Activated T-helper 1 cell treated with anti-CD3 and anti-CD28 coated beads, Interleukin-12 subunit alpha, Interleukin-12 subunit beta, Interleukin-2, Interleukin-4 antibody, amounts not matched to agents 30 ng/mL and 10 ng/mL and 1 ng/mL, durations not matched to agents 14 hours and 24 hours and 36 hours (primary cell): ENCODE results near the gene SLC27A6. TPM values are rescaled to one million over a fixed set of nuclear protein-coding genes. Genes with fewer than 3 reads are reported as not detected.

Experiments
- DNase-seq: peaks from one replicate; pipeline ENCODE4 v3.0.0; 2021; ENCODE audit warnings: low spot score
- H3K27ac Mint-ChIP-seq: one replicate; pipeline ENCODE4 v1.8.0; 2021; ENCODE audit warnings: mild to moderate bottlenecking, mixed read lengths
- H3K27me3 Mint-ChIP-seq: one replicate; pipeline ENCODE4 v1.8.0; 2022; ENCODE audit warnings: mild to moderate bottlenecking, moderate library complexity, mixed read lengths; ENCODE audit not compliant: insufficient read depth
- H3K36me3 Mint-ChIP-seq: one replicate; pipeline ENCODE4 v1.8.0; 2021; ENCODE audit warnings: low read depth, mixed read lengths
- H3K4me1 Mint-ChIP-seq: one replicate; pipeline ENCODE4 v1.8.0; 2021; ENCODE audit warnings: low read depth, mixed read lengths
- H3K4me3 Mint-ChIP-seq: one replicate; pipeline ENCODE4 v1.8.0; 2021; ENCODE audit warnings: mild to moderate bottlenecking, moderate library complexity, mixed read lengths
- H3K9me3 Mint-ChIP-seq: one replicate; pipeline ENCODE4 v1.8.0; 2021; ENCODE audit warnings: mixed read lengths
- intact Hi-C: fragments of 100-400 bp; cut with micrococcal nuclease; formaldehyde crosslinking; loops from one replicate; pipeline ENCODE4 v1.15.1; 2024
- total RNA-seq: library from RNA; stranded (reverse); gene quantifications from 2 replicates; pipeline ENCODE4 v1.2.3, GENCODE V29; 2022

SLC27A6 gene
- total RNA-seq, 1 donor from 2014 or later = not detected

DNA sequence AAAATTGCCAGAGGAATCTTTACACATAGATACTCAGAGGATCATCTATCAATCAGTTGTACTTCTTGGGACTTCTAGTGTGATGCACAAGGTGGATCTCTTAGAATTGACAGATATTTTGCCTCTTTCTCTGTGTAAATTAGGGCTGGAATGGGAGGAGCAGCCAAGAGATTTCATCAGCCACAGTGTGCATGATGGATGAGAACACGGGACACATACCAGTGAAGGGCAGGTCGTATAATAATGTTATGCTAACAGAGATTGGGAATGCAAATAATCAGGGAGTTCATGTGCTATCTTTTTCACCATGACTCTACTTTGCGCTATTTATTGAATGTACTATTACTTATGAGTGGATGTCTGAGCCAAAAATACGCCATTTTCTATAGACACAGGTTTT lies 86.0 kb downstream of the SLC27A6 start:
- no peaks in the 10 kb centered on the region for H3K9me3 Mint-ChIP-seq
- H3K4me1 Mint-ChIP-seq = no peaks in the 10 kb centered on the region
- H3K4me3 Mint-ChIP-seq = no peak overlapping the region
- H3K27me3 Mint-ChIP-seq = peaks cover 2% of the 10 kb centered on the region
- no peak overlapping the region for H3K27ac Mint-ChIP-seq
- no peaks in the 10 kb centered on the region for H3K36me3 Mint-ChIP-seq
- DNase-seq = no peak
- intact Hi-C loops = no loop called here

- Mint-ChIP-seq H3K27me3 (peaks cover 2% of the 10 kb centered on the region), H3K4me1 (no peaks in the 10 kb centered on the region), H3K27ac (no peak overlapping the region), H3K9me3 (no peaks in the 10 kb centered on the region), H3K36me3 (no peaks in the 10 kb centered on the region), H3K4me3 (no peak overlapping the region)
- no peak for DNase-seq
- intact Hi-C loops = no loop called here
Observed at GRCh38 chr5:129053438-129053837, 88.2 kb downstream of the SLC27A6 start.

DNA sequence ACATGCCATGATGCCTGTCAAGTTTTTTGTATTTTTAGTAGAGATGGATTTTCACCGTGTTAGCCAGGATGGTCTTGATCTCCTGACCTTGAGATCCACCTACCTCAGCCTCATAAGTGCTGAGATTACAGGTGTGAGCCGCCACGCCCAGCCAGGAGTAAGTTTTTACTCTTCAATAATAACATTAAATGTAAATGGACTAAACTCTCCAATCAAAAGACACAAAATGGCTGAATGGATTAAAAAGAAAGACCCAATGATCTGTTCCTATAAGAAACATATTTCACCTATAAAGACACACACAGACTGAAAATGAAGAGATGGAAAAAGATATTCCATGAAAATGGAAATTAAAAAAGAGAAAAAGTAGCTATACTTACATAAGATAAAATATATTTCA lies 92.0 kb downstream of the SLC27A6 start:
- no peaks in the 10 kb centered on the region for H3K36me3 Mint-ChIP-seq
- no peaks in the 10 kb centered on the region for H3K9me3 Mint-ChIP-seq
- H3K4me1 Mint-ChIP-seq = no peaks in the 10 kb centered on the region
- no peak for DNase-seq
- intact Hi-C loops = no loop called here
- no peaks in the 10 kb centered on the region for H3K27me3 Mint-ChIP-seq
- no peak overlapping the region for H3K27ac Mint-ChIP-seq
- no peak overlapping the region for H3K4me3 Mint-ChIP-seq

DNA sequence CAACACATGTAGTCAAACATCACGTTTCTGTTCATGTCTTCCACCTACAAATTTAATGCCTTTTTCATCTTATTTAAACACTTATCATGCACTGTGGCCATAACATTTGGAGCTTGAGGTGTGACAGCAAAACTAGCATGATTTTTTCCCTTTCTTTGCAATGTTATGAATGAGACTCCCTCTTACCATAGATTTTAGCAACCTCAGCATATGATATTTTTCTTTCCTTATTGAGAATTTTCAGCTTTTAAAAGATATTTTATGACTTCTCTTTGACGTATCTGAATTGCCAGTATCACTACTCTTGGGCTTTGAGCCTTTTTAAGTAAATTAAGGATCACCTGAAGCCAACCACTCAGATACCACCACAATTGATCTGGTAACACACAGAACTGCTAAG lies 96.6 kb downstream of the SLC27A6 start:
- H3K4me3 Mint-ChIP-seq = no peak overlapping the region
- H3K4me1 Mint-ChIP-seq = no peaks in the 10 kb centered on the region
- intact Hi-C loops = no loop called here
- H3K9me3 Mint-ChIP-seq = no peaks in the 10 kb centered on the region
- H3K36me3 Mint-ChIP-seq = no peaks in the 10 kb centered on the region
- no peak overlapping the region for H3K27ac Mint-ChIP-seq
- DNase-seq = no peak
- H3K27me3 Mint-ChIP-seq = peaks cover 6% of the 10 kb centered on the region

GRCh38 chr5:129063483-129064113 lies 98.3 kb downstream of the SLC27A6 start:
- Mint-ChIP-seq H3K27me3 (peaks cover 8% of the 10 kb centered on the region), H3K4me1 (no peaks in the 10 kb centered on the region)
- intact Hi-C loops = no loop called here

DNA sequence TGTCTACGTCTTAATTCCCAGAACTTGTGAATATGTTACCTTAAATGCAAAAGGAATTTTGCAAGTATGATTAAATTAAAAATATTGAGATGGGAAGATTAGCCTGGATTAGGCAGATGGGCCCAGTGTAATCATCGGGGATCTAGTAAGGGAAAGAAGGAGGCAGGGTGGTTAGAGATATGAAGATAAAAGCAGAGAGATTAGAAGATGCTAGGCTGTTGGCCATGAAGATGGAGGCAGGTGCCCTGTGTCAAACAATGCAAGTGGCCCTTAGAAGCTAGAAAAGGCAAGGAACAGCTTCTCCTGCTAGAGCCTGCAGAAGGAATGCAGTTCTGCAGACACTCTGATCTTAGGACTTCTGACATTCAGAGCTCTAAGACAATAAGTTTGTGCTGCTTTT lies 100.4 kb downstream of the SLC27A6 start:
- no peaks in the 10 kb centered on the region for H3K4me1 Mint-ChIP-seq
- no peak for DNase-seq
- H3K27me3 Mint-ChIP-seq = peaks cover 11% of the 10 kb centered on the region
- no peak overlapping the region for H3K27ac Mint-ChIP-seq
- H3K36me3 Mint-ChIP-seq = no peaks in the 10 kb centered on the region
- H3K9me3 Mint-ChIP-seq = no peaks in the 10 kb centered on the region
- no peak overlapping the region for H3K4me3 Mint-ChIP-seq
- intact Hi-C loops = no loop called here

More at GRCh38 chr5:129063483-129064113, 98.3 kb downstream of the SLC27A6 start:
- no peaks in the 10 kb centered on the region for H3K36me3 Mint-ChIP-seq
- H3K27ac Mint-ChIP-seq = no peak overlapping the region
- no peak for DNase-seq
- no peak overlapping the region for H3K4me3 Mint-ChIP-seq
- H3K9me3 Mint-ChIP-seq = no peaks in the 10 kb centered on the region

- Mint-ChIP-seq H3K27ac (no peak overlapping the region), H3K36me3 (no peaks in the 10 kb centered on the region), H3K4me3 (no peak overlapping the region), H3K9me3 (no peaks in the 10 kb centered on the region), H3K4me1 (no peaks in the 10 kb centered on the region), H3K27me3 (peaks cover 11% of the 10 kb centered on the region)
- DNase-seq = no peak
- intact Hi-C loops = no loop called here
Observed at GRCh38 chr5:129067745-129068144, 102.5 kb downstream of the SLC27A6 start.

GRCh38 chr5:129069292-129069691 lies 104.0 kb downstream of the SLC27A6 start:
- no peaks in the 10 kb centered on the region for H3K9me3 Mint-ChIP-seq
- no peaks in the 10 kb centered on the region for H3K4me1 Mint-ChIP-seq
- DNase-seq = no peak
- no peak overlapping the region for H3K4me3 Mint-ChIP-seq
- intact Hi-C loops = no loop called here
- peaks cover 11% of the 10 kb centered on the region for H3K27me3 Mint-ChIP-seq
- no peaks in the 10 kb centered on the region for H3K36me3 Mint-ChIP-seq
- H3K27ac Mint-ChIP-seq = no peak overlapping the region

DNA sequence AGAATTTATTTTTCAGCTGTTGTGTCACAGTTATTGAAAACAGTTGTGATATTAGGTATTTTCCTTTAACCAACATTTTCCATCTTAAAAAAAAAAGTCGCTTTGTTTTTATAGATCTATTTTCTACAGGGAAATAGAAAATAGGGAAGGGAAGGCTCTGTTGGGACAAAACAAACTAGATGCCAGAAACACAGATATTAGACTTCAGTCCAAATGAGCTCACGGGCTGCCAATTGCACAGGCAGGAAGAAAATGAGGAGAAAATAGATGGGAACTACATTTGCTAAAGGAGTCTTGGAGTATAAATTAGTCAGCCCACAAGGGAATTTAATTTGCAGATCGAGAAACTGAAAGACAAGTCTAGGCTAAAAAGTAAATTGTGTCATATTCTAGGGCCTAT lies 107.8 kb downstream of the SLC27A6 start:
- intact Hi-C loops = no loop called here
- DNase-seq = no peak
- Mint-ChIP-seq H3K4me1 (no peaks in the 10 kb centered on the region), H3K36me3 (no peaks in the 10 kb centered on the region), H3K27ac (no peak overlapping the region), H3K27me3 (peaks cover 8% of the 10 kb centered on the region), H3K4me3 (no peak overlapping the region), H3K9me3 (no peaks in the 10 kb centered on the region)

- intact Hi-C loops = no loop called here
- Mint-ChIP-seq H3K27ac (no peak overlapping the region), H3K36me3 (no peaks in the 10 kb centered on the region), H3K27me3 (peaks cover 5% of the 10 kb centered on the region), H3K9me3 (no peaks in the 10 kb centered on the region), H3K4me3 (no peak overlapping the region), H3K4me1 (no peaks in the 10 kb centered on the region)
- DNase-seq = no peak
Observed at GRCh38 chr5:129074903-129075302, 109.6 kb downstream of the SLC27A6 start.

- H3K9me3 Mint-ChIP-seq = no peaks in the 10 kb centered on the region
- H3K27ac Mint-ChIP-seq = no peak overlapping the region
- no peak for DNase-seq
- H3K4me3 Mint-ChIP-seq = no peak overlapping the region
- no peaks in the 10 kb centered on the region for H3K4me1 Mint-ChIP-seq
- intact Hi-C loops = no loop called here
- H3K36me3 Mint-ChIP-seq = no peaks in the 10 kb centered on the region
- H3K27me3 Mint-ChIP-seq = peaks cover 5% of the 10 kb centered on the region
Observed at GRCh38 chr5:129077433-129078075, 112.3 kb downstream of the SLC27A6 start.

DNA sequence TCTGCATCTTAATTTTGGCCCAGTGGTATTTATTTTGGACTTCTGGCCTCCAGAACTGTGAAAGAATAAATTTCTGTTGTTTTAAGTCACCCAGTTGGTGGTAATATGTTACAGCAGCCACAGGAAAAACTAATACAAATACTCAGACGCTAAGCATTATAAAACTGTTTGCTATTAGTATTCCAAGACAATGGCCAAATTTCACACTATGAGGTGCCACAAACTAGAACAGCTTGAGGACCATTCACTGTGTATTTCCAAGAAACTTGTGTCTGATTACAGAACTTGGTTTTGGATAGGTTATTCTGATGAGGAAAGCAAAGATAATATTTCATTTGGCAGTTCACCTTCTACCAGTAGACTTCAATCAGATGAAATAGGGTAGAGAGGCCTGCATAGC lies 113.0 kb downstream of the SLC27A6 start:
- H3K27ac Mint-ChIP-seq = no peak overlapping the region
- intact Hi-C loops = no loop called here
- H3K9me3 Mint-ChIP-seq = no peaks in the 10 kb centered on the region
- no peaks in the 10 kb centered on the region for H3K36me3 Mint-ChIP-seq
- H3K4me3 Mint-ChIP-seq = no peak overlapping the region
- no peak for DNase-seq
- no peaks in the 10 kb centered on the region for H3K4me1 Mint-ChIP-seq
- peaks cover 7% of the 10 kb centered on the region for H3K27me3 Mint-ChIP-seq

- H3K27ac Mint-ChIP-seq = no peak overlapping the region
- no peaks in the 10 kb centered on the region for H3K9me3 Mint-ChIP-seq
- no peaks in the 10 kb centered on the region for H3K4me1 Mint-ChIP-seq
- DNase-seq = no peak
- H3K36me3 Mint-ChIP-seq = no peaks in the 10 kb centered on the region
- H3K4me3 Mint-ChIP-seq = no peak overlapping the region
- intact Hi-C loops = no loop called here
- H3K27me3 Mint-ChIP-seq = peaks cover 7% of the 10 kb centered on the region
Observed at GRCh38 chr5:129078660-129079059, 113.4 kb downstream of the SLC27A6 start.

DNA sequence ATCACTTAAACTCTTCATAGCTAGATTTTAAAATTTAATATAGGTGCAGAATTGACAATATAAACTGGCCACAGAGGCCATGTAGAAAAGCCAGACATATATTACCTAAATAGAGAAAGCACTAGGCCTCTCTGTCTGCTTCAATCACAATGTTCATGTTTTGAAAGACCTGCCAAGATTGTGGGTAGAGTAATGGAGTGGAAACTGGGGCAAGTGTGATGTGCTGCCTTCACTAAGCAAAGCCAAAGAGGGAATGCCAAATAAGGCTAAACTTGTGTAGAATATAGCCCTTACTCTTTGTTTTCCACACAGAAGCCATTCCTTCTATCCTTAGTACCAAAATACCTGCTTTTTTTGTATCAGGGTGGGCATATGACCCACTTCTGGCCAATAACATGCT lies 114.2 kb downstream of the SLC27A6 start:
- no peak for DNase-seq
- Mint-ChIP-seq H3K27ac (no peak overlapping the region), H3K4me3 (no peak overlapping the region), H3K36me3 (no peaks in the 10 kb centered on the region), H3K4me1 (no peaks in the 10 kb centered on the region), H3K27me3 (peaks cover 7% of the 10 kb centered on the region), H3K9me3 (no peaks in the 10 kb centered on the region)
- intact Hi-C loops = no loop called here
